GM18873 (cell line): ENCODE measurements around the gene ACP4.
"Not testable (repeated sequence)": the region's sequence is repeated elsewhere in the genome, so short reads cannot be mapped to it uniquely, and the experiment has no call there.

ENCODE experiments used
- ATAC-seq: cut with Tn5 transposase; IDR thresholded peaks from one replicate; pipeline ENCODE4 v1.9.1; 2021; ENCODE audit warnings: mild to moderate bottlenecking, moderate library complexity, moderate number of reproducible peaks; ENCODE audit not compliant: unreplicated experiment, low FRiP score

Gene ACP4

DNA sequence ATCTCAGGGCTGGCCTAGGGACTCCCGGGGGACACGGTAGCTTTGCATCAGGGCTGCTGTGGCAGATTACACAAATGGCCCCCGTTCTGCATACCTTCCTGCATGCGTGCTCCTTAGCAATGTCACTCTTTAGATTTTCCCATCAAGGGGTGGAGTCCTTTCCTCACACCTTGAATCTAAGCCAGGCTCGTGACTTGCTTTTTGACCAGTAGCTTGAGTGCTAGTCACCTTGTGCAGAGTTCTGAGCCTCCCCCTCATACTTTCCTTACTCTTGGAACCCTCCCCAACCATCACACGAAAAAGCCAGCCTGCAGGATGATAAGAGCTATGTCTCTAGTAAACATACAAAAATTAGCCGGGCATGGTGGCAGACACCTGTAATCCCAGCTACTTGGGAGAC is 16.8 kb upstream of the ACP4 start:
- not testable (repeated sequence) for ATAC-seq

DNA sequence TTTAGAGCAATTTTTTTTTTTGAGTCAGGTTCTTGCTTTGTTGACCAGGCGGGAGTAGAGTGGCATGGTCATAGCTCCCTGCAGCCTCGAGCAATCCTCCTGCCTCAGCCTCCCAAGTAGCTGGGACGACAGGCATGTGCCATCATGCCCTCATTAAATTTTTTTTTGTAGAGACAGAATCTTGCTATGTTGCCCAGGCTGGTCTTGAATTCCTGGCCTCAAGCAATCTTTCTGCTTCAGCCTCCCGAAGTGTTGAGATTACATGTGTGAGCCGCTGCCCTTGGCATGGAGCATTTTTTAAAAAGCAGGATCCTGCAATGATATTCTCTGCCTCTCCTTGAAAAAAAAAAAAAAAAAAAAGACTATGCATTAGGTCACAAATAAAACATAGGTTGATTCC is 14.1 kb upstream of the ACP4 start:
- ATAC-seq, result no peak

DNA sequence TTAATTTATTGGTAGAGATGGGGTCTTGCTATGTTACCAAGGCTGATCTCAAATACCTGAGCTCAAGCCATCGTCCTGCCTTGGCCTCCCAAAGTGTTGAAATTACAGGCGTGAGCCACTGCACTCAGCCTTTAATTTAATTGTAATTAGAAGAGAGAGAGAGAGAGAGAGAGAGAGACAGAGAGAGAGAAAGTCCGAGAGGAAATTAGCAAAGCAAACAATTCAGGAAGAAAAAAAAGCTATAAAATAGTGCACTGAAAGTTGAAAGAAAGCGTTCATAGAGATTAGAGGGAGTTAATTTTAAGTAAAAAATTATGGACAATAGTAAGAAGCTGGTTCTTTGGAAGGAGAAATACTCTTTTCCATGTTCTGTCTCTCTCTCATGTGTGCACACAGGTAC is 13.0 kb upstream of the ACP4 start:
- ATAC-seq, result no peak

DNA sequence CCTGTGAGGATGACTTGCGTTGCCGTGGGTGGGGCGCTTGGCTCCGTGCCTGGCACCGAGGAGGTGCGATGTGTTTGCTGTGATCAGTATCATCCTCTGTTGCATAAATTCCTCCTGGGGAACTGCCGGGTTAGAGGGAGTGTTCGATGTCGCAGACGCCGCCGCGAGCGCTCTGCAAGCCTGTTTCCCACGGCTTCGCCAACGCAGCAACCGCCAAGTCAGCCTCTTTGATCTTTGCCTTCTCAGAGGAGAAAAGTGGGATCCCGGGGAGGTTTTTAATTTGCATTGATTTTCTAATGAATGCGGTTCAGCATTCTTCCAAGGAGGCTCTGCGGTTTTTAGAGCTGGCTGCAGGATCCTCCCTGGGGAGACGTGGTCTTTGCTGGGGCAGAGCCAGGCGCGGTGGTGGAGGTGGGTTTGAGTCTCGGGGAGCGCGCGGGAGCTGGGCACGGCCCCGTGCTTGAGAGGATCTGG is 12.3 kb upstream of the ACP4 start:
- ATAC-seq, result no peak

- ATAC-seq, result no peak
Measured at GRCh38 chr19:50778906-50779430, 11.2 kb upstream of the ACP4 start.

GRCh38 chr19:50779504-50780457 is 10.4 kb upstream of the ACP4 start:
- ATAC-seq, result no peak

GRCh38 chr19:50780753-50781435 is 9.3 kb upstream of the ACP4 start:
- no peak for ATAC-seq

- ATAC-seq, result not testable (repeated sequence)
Measured at GRCh38 chr19:50783848-50784152, 6.4 kb upstream of the ACP4 start.

DNA sequence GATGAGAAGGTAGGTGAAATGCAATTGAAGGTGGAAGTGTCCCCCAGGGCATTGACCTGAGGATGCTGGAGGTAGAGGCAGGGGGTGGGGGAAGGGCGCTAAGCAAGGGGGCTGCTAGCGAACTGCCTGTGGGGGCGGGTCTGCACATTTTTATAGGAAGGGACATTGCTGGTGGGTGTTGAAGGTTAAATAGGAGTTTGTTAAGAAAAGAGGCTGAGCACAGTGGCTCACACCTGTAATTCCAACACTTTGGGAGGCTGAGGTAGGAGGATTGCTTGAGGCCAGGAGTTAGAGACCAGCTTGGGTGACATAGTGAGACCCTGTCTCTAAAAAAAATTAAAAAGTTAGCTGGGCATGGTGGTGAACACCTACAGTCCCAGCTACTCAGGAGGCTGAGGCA is 5.5 kb upstream of the ACP4 start:
- no peak for ATAC-seq

DNA sequence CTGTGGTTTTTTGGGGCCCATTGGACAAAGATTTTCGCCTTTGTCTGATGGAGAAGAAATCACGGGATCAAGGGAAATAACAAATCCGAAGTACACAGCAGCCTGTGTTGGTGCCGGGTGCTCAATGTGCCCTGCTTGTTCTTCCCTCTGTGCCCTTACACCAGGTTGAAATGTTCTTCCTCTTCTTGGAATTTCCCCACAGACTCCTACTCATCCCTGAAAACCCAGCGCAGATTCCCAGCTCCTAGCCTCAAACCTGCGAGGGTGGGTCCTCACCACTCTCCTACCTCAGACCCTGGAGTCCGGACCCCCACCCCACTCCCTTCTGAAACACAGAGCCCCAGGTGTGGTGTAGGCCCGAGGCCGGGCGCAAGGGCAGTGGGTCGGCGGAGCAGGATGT is 4.9 kb upstream of the ACP4 start:
- ATAC-seq, result no peak

- ATAC-seq, result no peak
Measured at GRCh38 chr19:50790922-50791467, 780 bp downstream of the ACP4 start.

DNA sequence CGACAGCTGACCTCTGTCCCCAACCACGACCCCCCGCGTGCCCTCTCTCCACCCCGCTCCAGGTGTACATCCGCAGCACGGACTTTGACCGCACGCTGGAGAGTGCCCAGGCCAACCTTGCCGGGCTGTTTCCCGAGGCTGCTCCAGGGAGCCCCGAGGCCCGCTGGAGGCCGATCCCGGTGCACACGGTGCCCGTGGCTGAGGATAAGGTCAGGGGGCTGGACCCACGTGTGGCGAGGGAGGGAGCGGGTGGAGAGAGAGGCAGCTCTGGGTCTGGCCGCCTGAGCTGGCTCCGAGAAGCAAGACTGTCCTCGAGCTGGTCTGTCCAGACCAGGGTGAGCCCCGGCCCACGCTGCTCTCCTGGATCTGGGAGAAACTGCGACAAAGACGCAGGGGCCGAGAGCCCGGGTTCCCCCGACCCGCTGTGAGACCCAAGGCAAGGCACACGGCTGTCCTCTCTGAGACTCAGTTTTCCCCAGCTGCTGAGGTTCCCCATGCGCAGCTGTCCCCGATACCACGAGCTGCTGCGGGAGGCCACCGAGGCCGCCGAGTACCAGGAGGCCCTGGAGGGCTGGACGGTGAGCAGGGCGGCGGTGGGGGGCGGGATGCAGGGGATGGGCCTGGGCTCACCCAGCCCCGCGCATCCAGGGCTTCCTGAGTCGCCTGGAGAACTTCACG is 1.5 kb downstream of the ACP4 start:
- no peak for ATAC-seq

GRCh38 chr19:50792272-50793250 is 2.3 kb downstream of the ACP4 start:
- no peak for ATAC-seq

DNA sequence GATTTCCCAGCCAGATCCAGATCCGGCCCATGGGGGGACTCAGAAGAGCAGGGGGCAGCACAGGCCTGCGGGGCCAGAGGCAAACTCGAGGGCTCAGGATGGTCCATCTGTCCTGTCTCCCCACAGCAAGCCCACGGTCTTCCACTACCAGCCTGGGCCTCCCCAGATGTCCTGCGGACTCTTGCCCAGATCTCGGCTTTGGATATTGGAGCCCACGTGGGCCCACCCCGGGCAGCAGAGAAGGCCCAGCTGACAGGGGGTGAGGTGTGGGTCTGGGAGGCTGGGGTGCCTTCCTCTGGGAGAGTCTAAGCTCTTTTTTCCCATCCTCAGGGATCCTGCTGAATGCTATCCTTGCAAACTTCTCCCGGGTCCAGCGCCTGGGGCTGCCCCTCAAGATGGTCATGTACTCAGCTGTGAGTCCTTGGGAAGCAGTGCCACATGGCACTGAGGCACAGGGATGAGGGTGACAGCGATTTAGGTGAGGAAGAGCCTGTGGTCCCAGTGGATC is 3.4 kb downstream of the ACP4 start:
- no peak for ATAC-seq

DNA sequence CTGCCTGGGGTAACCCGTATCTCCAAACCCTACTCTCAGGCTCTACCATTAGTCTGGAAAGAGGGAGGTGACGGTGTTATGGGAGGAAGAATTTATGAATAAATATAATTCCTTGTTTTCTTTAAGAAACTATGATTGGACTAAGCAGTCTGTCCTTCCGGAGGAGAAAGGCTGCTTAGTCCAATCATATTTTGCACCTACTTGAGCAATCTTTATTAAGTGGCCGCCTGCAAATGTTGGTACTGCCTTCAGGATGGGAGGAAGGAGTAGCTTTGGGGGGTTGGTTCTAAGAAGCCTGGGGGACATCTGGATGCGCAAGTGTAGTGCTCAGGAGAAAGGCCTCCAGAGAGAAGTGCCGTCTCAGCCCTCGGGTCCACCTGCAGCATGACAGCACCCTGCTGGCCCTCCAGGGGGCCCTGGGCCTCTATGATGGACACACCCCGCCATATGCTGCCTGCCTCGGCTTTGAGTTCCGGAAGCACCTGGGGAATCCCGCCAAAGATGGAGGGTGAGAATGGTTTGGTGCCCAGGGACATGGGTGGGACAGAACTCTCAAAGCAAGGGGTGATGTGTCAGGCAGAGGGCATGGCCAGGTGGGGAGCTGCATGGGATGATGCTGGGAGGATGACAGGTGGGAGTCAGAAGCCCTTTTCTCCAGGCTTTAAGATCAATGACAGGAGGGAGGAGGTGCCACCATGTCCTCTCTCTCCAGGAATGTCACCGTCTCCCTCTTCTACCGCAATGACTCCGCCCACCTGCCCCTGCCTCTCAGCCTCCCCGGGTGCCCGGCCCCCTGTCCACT is 4.1 kb downstream of the ACP4 start:
- ATAC-seq, result no peak

- ATAC-seq, result no peak
Measured at GRCh38 chr19:50794876-50795663, 4.9 kb downstream of the ACP4 start.

DNA sequence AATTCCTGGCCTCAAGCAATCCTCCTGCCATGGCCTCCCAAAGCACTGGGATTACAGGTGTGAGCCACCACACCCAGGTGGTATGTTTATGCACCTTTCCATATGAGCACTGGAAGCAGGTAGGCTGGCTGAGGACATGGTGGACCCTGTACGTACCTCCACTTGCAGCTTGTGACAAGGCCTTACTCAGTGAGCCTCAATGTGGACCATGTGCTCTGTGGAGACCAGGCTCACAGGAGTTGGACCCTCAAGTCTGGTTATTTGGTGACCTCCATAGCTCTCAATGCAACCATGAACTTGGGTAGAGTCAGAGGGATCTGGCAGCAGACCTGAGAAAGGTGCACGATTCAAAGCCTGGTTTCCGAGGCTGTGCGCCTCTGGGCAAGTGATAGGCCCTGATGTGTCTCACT is 5.5 kb downstream of the ACP4 start:
- no peak for ATAC-seq

- no peak for ATAC-seq
Measured at GRCh38 chr19:50796128-50796633, 6.0 kb downstream of the ACP4 start.
